GM08714 (cell line): ENCODE results near the gene LYG2.
"Not testable (repeated sequence)": the region's sequence is repeated elsewhere in the genome, so short reads cannot be mapped to it uniquely, and the experiment has no call there.

Source experiments
- H3K4me3 ChIP-seq: fragments of 200-500 bp; sonication (Bioruptor generic); 2 replicates; pipeline ENCODE4 v1.5.1; 2014; ENCODE audit warnings: mild to moderate bottlenecking, low read length, inconsistent platforms
- ZNF274 ChIP-seq: IDR thresholded peaks from 2 replicates; pipeline ENCODE4 v1.6.1; 2012; ENCODE audit warnings: mild to moderate bottlenecking, low read depth, low read length

Gene LYG2

DNA sequence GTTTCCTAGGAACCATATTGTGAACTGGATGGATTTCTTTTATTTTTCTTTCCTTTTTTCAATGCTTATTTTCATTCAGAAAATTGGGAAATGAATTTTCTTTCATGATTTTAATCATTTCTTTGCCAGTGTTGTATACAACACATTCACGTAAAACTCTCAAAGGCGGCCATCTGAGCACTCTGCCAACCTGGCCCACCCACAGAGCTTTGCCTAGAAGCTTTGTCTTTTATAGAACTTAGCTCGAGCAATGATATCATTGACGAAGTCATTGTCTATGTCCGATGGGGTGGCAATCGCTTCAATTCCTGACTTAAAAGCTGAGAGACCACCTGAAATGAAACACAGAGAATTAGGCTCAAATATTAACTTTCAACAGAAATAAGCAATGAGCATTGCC is 13.3 kb downstream of the LYG2 start:
- no peak for TF ChIP-seq ZNF274
- no peak overlapping the region for H3K4me3 ChIP-seq

DNA sequence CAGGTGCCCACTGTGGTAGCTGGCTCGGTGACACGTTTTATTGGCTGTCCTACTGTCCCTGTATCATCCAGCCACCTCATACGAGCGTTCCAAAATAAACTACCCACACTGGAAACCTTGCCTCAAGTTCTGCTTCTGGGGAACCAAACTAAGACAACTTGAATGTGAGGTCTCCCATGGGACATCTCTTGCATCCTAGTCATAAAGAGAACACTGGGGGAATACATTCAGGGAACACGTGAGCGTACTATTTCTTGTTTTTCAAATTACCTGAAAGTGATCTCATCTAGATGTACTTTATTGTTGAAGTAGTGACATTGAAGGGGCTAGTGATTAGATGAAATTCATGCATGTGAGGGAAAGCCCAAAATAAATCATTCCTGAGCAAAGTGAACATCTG is 15.0 kb downstream of the LYG2 start:
- no peak for TF ChIP-seq ZNF274
- no peak overlapping the region for H3K4me3 ChIP-seq

DNA sequence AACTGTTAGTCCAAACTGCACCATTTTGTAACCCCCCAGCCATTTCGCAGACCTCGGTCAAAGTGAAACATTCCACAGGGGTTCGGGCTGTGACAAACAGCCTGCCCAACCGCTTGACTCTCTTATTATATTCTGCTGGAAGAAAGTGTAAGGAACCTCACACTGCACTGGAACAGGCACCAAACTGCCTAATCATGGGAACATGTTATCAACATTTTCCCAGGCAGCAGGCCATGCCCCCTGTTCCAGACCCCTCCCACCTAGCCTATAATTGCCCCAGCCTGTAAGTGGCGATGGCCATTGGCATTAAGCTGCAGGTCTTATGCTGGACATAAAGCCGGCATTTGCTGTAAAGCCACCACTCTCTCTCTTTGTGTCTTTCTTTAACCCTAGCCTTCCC is 16.9 kb downstream of the LYG2 start:
- H3K4me3 ChIP-seq, result no peak overlapping the region
- TF ChIP-seq ZNF274, result no peak

DNA sequence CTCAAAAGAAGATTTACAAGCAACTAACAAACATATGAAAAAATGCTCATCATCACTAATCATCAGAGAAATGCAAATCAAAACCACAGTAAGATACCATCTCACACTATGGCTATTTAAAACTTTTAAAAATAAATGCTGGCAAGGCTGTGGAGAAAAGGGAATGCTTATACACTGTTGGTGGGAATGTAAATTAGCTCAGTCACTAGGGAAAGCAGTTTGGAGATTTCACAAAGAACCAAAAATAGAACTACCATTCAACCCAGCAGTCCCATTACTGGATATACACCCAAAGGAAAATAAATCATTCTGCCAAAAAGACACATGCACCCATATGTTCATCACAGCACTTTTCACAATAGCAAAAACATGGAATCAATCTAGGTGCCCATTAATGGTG is 22.3 kb downstream of the LYG2 start:
- H3K4me3 ChIP-seq, result not testable (repeated sequence)

DNA sequence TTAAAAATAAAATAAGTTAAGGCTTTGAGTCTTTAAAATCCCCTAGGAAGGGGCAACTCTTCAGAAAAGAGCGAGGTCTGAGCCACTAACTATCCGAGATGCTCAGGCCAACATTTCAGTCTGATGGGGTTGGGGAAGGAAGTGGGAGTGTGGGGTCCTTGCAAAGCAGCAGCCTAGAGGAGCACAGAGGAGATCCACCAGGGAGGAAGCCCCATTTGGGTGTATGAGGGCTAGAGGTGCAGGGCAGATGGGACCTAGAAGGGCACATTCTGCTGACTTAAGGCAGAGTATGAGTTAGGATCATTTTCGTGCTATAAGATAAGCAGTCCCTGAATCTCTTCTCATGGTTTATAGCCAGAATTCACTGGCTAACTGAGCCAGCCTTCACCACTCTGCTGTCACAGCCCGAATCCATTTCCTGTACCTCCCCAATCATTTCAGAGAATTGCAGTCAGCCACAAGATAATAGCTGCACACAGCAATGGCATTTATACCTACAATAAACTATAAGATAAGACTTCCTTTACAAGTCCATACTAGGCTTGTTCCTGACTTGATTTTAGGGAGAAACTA is 37.5 kb downstream of the LYG2 start:
- no peak for TF ChIP-seq ZNF274
- no peak overlapping the region for H3K4me3 ChIP-seq

DNA sequence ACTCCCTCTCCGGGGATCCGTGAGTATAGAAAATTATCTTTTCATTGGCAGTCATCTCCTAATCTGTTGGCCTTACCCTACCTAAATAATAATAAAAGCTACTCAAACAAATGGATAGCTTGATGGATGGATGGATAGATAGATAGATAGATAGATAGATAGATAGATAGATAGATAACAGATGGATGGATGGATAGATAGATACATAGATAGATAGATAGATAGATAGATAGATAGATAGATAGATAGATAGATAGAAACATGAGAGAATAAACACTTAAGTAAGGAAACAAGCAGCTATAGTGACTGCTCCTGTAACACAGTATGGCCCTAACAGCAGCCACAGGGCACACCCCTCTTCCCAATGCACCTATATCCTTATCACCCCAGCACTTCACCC is 39.4 kb downstream of the LYG2 start:
- TF ChIP-seq ZNF274, result no peak
- no peak overlapping the region for H3K4me3 ChIP-seq

DNA sequence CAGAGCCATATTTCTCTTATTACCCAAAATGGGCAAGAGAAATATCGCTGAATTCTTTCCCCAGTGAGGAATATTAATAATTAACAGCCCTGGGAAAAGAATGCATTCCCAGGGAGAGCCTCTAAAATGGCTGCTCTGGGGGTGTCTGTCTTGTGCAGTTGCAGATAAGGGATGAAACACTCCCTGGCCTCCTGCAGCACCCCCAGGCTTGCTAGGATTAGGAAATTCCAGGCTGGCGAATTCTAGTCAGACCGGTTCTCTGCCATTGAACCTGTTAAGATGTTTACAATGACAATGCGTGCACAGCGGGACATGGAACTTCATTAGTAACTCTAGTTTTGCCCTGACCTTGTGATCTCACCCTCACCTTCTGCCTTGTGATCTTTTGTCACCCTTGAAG is 50.0 kb downstream of the LYG2 start:
- no peak for TF ChIP-seq ZNF274
- no peak overlapping the region for H3K4me3 ChIP-seq

DNA sequence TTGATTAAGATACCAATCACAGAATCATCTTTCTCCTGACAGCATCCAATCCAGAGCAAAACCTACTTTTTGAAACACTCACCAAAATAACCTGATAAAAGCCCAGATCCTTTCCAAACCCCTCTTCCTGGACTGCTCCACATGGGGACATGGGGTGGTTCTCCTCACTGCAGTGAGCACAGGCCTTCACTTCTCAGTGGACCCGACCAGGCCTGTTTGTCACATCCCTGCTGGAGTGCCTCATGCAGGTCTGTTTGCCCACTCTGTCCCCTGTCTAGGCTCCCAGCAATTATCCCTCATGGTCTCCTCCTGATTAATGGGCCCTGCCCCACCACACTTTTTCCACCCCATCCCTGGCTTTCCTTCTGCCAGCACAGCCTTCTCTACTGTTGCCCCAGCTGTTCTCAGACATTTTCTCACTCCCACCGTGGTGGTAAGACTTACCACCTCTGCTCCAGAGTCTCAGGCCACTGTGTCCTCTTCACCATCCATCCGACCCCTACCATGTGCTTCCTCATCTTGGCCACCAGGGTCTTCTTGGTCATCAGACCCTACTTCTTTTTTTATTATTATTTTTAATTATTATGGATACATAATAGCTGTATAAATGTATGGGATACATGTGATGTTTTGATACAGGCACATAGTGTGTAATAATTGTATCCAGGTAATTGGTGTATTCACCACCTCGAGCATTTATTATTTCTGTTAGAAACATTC is 53.3 kb downstream of the LYG2 start:
- no peak overlapping the region for H3K4me3 ChIP-seq
- TF ChIP-seq ZNF274, result no peak

DNA sequence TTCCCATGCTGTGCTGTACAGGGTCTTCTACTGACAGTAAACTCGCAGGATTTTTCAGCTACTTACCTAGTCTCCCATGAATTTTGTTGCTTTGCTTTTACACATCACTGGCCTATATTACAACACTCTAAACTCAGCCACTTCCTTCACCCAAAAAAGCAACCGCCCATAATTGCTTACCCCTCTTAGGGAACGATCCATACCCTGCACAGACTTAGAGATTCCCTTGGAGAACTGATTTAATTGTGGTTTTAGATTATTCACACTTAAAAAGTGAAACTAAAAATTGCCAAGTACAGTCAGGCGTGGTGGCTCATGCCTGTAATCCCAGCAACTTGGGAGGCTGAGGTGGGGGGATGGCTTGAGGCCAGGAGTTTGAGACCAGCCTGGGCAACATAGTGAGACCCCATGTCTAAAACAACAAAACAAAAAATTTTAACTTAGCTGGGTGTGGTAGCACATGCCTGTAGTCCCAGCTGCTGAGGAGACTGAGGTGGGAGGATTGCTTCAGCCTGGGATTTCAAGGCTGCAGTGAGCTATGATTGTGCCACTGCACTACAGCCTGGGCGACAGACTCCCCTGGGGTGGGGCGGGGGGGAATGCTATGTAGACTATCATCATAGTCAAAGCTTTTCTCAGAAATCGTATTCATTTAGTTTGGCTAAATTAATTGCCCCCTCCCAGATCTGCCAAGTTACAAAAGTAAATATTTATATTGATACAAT is 55.2 kb downstream of the LYG2 start:
- H3K4me3 ChIP-seq, result no peak overlapping the region

DNA sequence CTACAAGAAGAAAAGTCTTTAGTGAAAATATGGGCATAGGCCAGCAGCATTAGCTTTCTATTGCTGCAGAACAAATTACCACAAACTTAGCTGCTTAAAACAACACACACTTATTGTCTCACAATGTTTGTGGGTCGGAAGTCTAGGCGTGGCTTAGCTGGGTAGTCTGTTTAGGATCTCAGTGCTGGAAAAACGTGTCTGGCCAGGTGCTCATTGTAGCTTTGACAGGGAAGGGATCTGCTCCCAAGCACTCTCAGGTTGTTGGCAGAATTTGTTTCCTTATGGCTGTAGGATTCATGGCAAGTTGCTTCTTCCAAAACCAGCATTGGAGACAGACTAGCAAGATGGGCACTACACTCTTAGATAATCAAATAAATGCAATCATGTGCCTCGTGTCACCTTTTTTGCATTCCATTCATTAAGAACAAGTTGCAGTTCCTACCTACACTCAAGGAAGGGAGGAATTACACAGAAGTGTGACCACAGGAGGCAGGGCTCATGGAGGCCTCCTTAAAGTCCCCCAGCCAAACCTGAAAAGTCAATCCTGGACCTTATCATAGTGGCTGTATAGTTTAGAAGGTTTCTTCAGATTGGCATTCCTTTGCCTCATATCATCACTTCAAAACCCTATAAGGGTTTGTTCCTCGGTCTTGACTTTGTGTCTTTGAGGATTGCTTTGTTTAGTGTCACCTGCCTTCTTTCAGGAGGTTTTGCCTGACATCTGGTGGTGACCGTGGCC is 57.2 kb downstream of the LYG2 start:
- H3K4me3 ChIP-seq, result no peak overlapping the region
- TF ChIP-seq ZNF274, result no peak

More for the DNA sequence above, 55.2 kb downstream of the LYG2 start:
- TF ChIP-seq ZNF274, result no peak

DNA sequence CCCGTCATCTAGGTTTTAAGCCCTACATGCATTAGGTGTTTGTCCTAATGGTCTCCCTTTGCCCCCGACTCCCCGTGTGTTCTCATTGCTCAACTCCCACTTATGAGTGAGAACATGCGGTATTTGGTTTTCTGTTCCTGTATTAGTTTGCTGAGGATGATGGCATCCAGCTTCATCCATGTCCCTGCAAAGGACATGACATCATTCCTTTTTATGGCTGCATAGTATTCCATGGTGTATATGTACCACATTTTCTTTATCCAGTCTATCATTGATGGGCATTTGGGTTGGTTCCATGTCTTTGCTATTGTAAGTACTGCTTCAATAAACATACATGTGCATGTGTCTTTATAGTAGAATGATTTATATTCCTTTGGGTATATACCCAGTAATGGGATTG is 63.1 kb downstream of the LYG2 start:
- H3K4me3 ChIP-seq, result not testable (repeated sequence)
